Right kidney (tissue), 1 donor: ENCODE results near the gene RBAK.
"Not testable (repeated sequence)": the region's sequence is repeated elsewhere in the genome, so short reads cannot be mapped to it uniquely, and the experiment has no call there.

Source experiments
- DNase-seq: peaks from one replicate; pipeline ENCODE4 v3.0.0-alpha.2; 2016

Gene RBAK

DNA sequence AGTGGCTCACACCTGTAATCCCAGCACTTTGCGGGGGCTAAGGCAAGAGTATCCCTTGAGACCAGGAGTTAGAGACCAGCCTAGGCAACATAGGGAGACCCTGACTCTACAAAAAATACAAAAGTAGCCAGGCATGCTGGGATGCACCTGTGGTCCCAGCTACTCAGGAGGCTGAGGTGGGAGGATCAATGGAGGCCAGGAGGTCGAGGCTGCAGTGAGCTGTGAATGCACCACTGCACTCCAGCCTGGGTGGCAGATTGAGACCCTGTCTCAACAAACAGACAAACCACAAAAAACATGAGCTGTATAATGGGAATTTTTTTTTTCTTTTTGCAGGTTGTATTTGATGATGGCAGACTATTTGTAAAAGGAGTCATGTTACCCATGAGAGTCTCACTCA is 1.5 kb downstream of the RBAK start:
- DNase-seq = not testable (repeated sequence)

DNA sequence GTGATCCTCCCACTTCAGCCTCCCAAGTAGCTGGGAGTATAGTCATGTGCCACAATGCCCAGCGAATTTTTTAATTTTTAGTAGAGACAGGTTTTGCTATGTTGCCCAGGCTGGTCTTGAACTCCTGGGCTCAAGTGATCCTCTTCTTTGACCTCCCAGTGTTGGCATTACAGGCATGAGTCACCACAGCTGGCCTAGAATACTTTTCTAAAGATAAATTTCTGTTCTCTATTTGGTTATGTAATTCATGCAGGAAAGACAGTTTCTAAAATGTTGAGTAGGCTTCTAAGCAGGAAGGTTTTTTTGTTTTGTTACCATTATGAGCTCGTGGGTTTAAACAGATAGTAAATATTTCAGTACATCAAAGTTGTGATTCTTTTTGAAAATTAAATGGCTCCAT is 5.0 kb downstream of the RBAK start:
- no peak for DNase-seq

DNA sequence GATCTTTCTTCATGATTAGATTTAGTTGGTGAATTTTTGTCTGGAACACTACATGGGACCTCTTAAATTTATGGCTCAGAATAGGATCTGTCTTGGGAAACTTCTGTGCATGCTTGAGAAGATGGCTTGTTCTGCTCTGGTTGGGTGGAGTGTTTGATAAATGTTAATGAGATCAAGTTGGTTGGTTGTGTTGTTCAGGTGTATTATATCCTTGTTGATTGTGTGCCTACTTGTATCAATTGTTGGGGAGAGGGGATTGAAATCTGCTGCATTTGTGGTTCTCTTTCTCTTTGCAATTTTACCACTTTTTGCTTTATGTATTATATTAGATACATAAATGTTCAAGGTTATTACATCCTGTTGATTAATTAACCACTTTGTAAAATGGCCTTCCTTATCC is 6.1 kb downstream of the RBAK start:
- DNase-seq = not testable (repeated sequence)

DNA sequence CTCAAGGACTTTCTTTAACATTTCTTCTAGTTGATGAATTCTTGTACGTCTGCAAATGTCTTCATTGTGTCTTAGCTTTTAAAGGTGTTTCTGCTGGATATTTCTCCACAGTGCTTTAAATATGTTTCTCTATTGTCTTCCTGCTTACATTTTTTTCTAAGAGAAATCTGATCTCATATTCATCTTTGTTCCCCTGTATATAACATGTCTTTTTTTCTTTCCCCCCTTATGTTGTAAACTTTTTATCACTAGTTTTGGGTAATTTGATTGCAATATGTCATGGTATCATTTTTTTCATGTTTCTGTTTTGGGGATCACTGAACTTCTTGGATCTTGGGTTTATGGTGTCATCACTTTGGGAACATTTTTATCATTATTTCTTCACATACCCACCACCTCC is 7.5 kb downstream of the RBAK start:
- no peak for DNase-seq

DNA sequence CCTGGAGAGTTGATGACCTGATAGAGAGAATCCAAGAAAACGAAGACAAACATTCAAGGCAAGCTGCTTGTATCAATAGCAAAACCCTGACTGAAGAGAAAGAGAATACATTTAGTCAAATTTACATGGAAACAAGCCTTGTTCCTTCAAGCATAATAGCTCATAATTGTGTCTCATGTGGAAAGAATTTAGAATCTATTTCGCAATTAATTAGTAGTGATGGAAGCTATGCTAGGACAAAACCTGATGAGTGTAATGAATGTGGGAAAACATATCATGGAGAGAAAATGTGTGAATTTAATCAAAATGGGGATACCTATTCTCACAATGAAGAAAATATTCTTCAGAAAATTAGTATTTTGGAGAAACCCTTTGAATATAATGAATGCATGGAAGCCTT is 18.0 kb downstream of the RBAK start:
- DNase-seq = no peak

DNA sequence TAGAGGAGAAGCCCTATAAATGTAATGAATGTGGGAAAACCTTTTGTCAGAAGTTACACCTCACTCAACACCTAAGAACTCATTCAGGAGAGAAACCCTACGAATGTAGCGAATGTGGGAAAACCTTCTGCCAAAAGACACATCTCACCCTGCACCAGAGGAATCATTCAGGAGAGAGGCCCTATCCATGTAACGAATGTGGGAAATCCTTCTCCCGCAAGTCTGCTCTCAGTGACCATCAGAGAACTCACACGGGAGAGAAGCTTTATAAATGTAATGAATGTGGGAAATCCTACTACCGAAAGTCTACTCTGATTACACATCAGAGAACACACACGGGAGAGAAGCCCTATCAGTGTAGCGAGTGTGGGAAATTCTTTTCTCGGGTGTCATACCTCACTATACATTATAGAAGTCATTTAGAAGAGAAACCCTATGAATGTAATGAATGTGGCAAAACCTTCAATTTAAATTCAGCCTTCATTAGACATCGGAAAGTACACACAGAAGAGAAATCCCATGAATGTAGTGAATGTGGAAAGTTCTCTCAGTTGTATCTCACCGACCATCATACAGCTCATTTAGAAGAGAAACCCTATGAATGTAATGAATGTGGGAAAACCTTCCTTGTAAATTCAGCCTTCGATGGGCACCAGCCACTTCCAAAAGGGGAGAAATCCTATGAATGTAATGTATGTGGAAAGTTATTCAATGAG is 18.9 kb downstream of the RBAK start:
- no peak for DNase-seq

DNA sequence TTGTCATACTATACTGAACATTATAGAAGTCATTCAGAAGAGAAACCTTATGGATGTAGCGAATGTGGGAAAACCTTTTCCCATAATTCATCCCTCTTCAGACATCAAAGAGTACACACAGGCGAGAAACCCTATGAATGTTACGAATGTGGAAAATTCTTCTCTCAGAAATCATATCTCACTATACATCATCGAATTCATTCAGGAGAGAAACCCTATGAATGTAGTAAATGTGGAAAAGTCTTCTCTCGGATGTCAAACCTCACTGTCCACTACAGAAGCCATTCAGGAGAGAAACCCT is 19.4 kb downstream of the RBAK start:
- DNase-seq = no peak

DNA sequence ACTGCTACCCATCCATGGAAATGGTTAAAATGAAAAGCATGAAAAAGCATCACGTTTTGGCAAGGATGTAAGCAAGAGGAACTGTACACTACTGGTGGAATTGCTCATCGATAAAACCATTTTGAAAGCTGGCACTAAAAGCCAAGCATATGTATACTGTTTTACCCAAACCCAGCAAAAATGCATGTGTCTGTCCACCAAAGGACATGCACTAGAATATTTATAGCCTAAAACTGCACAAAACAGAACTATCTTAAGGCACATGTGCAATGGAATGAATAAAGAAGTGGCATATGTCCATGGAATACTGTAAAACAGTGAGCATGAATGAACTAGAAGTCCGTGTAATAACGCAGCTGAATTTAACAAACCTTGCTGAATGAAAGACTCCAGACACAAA is 22.9 kb downstream of the RBAK start:
- DNase-seq = no peak

DNA sequence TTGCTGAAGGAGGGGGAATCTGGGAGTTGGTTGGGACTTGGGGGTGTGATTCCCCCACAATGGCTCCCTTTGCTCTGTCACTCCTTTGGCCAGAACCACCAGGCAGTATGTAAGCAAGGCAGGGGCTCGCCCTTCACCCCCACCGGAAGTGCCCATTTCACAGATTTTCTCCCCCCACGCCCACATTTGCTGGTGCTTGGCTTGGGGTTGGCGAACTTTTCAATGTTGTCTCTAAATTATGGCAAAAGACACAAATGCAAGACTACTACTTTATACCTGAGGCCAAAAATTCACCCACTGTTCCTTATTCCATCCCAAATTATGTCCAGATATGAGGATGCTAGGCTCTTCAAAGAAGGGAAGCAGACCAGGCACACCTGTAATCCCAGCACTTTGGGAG is 24.5 kb downstream of the RBAK start:
- no peak for DNase-seq

DNA sequence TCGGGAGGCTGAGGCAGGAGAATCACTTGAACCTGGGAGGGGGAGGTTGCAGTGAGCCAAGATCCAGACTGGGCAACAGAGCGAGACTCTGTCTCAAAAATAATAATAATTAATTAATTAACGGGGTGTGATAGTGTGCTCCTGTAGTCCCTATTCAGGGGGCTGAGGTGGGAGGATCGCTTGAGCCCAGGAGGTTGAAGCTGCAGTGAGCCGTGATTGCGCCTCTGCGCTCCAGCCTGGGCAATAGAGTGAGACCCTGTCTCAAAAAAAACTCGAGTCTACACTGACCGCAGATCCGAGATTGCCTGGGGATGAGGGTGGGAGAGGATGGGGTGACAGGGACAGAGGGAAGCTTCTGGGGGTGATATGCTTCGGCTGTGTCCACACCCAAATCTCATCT is 29.5 kb downstream of the RBAK start:
- not testable (repeated sequence) for DNase-seq

DNA sequence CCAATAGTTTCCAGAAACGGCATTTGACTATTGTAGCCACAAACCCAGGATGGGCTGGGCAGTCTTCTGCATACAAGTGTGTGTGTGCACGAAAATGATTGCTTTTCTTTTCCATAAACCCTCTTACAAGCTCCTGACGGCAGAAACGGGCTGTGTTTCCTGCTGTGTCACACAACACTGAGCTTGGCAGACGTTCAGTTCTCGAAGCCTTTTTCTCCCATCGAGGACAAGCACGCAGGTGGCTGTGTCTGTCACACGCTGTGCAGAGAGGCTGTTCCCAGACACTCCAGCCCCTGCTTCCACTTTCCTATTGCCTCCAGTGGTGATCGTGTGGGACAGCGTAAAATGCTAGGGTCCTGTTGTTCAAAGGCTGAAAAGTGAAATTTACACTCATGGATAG is 32.1 kb downstream of the RBAK start:
- DNase-seq = no peak

DNA sequence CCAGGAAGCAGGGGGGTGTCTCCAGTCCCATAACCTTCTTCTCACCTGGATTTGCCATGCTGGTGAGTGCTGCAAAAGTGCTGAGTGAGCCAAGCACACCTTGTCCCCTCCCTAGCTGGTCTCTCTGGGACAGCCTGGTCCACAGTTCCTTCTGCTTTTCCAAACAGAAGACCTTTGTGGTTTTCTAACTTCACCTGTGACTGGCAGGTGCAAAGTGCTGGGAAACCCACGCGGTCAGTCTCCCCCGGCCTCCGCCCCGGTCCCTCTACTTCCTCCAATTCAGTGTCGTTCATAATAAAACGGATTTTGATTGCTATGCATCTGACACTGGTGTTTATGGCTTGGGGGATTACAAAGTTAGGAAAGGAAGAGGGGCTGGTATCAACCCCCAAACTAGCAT is 37.1 kb downstream of the RBAK start:
- DNase-seq = no peak

DNA sequence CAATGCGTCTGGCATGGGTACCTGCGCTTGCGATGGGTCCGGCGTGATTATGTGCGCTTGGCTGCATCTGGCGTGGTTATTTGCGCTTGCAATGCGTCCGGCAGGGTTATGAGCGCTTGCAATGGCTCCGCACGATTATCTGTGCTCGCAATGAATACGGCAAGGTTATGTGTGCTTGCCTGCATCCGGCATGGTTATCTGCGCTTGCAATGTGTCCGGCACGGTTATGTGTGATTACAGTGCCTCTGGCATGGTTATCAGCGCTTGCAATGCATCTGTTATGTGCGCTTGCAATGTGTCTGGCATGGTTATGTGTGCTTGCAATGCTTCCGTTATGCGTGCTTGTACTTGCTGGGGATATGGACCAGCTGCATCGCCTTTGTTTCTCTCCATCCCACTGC is 37.7 kb downstream of the RBAK start:
- no peak for DNase-seq

DNA sequence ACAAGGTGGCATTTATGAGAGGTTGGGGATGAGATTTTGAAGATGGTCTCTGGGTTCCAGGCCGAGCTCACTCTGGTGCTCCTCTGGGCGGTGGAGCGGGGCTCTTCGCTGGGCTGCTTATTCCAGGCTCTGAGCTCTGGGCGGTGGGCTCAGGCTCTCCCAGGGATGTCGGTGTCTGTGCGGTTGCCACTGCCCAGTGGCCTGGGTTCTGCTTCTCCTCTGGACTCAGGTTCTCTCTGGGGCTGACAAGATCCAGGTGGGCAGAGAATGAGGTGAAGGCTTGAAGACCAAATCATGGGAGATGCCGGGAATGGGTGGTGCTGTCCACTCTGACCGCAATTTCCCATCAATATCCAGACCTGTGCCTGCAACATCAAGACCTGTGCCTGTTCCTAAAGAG is 40.6 kb downstream of the RBAK start:
- DNase-seq = no peak

DNA sequence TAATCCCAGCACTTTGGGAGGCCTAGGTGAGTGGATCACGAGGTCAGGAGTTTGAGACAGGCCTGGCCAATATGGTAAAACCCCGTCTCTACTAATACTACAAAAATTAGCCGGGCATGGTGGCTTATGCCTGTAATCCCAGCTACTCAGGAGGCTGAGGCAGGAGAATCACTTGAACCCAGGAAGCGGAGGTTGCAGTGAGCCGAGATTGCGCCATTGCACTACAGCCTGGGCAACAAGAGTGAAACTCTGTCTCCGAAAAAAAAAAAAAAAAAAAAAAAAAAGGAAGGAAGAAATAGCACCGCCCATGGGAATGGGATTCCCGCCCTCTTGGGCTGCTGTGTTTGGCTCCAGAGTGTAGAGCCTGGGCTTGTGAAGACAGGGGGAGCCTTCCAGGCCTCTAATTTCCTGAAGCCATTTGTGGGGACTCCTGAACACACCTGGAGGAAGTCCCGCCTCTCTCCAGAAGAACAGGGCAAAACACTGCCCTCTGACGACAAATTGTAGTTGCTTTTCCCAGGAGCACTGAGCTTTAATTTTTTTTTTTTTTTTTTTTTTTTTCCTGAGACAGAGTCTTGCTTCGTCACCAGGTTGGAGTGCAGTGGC is 42.7 kb downstream of the RBAK start:
- not testable (repeated sequence) for DNase-seq

DNA sequence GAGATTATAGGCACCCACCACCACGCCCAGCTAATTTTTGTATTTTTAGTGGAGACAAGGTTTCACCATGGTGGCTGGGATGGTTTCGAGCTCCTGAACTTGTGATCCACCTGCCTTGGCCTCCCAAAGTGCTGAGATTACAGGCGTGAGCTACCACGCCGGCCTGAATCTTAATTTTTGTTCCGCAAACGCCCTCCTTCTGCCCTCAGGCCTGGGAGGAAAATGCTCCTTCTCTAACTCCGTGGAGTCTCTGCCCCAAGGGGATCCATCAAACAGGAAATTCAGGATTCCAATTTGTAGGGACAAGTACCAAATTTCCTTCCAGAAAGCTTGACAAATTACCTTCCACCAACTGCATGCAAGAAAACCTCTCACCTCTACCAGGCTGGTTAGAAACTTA is 43.2 kb downstream of the RBAK start:
- no peak for DNase-seq

DNA sequence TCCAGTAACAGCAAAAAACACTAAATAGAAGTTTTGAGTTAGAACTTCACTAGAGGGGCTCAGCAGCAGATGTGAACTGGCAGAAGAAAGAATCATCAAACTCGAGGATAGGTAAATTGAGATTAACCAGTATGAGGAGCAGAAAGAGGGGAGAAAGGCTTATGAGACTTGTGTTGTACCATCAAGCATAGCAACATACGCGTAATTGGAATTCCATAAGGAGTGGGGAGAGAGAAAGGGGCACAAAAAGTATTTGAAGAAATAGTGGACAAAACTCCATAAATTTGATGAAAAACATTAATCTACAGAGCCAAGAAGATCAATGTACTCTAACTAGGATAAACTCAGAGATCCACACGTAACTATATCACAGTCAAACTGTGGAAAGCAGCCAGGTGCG is 48.3 kb downstream of the RBAK start:
- no peak for DNase-seq

DNA sequence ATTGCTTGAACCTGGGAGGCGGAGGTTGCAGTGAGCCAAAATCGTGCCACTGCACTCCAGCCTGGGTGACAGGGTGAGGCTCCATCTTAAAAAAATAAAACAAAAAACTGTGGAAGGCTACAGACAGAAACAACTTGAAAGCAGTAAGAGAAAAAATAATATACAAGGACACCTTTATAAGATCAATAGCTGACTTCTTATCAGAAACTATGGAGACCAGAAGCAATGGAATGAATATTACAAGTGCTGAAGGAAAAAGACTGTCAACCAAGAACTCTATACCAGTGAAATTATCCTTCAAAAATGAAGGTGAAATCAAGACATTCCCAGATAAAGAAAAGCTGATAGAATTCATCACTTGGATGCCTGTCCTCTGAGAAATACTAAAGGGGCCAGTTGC is 49.0 kb downstream of the RBAK start:
- DNase-seq = no peak

DNA sequence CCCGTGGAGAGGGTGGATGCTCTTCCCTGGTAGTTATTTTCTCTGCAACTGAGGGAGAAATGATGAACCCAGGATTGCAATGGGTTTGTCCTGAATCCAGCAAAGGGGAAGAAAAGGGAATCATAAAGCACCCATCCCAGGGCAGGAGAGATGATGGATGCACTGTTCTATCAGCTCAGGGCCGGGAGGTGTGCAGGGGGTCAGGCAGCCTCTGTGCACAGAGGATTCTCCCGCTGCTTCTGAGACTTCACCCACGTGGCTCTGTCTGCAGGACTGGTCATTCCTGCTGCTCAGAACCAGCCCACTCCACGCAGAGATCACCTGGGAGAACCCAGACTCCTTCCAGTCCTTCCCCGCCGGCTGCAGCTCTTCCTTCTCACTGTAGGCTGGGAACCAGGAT is 70.7 kb downstream of the RBAK start:
- no peak for DNase-seq

DNA sequence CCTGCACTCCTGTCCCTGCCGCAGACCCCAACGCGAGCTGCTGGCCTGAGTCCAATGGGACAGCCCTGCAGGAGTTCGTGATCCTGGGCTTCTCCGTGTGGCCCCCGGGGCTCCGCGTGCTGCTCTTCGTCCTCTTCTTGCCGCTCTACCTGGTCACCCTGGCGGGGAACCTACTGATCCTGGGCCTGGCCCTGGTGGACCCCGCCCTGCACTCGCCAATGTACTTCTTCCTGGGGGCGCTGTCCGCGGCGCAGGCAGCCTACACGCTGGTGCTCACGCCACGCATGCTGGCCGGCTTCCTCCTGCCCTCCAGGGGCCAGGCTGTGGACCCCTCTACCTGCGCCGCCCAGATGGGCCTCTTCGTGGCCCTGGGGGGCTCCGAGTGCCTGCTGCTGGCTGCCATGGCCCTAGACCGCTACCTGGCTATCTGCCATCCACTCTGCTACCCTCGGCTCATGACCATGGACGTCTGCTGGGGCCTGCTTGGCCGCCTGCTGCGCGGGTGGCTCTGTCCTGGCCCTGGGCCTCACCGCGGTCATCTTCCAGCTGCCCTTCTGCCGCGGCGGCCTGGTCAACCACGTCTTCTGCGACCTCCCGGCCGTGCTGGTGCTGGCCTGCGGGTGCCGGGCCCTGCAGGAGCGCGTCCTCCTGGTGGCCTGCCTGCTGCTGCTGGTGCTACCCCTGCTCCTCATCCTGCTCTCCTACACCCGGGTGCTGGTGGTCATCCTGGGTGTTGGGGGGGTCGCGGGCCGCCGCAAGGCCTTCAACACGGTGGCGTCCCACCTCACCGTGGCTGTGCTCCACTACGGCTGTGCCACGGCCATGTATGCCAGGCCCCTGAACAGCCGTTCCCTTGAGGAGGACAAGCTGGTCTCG is 71.7 kb downstream of the RBAK start:
- no peak for DNase-seq
